Calu3 (cell line): ENCODE data around the gene RAC2. TPM values are rescaled to one million over a fixed set of nuclear protein-coding genes. Genes with fewer than 3 reads are reported as not detected.

ENCODE experiments used
- BruUV-seq: library from RNA; stranded (reverse); fragments of 400-500 nt; replicated peaks from 2 replicates; lab custom pipeline; 2021; lab: Mats Ljungman, UMichigan
- CTCF ChIA-PET: fragments of 300-600 bp; sonication (Branson Sonifier 250); formaldehyde crosslinking; loops from one replicate; lab custom pipeline; 2022; ENCODE audit warnings: antibody characterized with exemption; lab: Charles Lee
- DNase-seq: peaks from one replicate; pipeline ENCODE4 v3.0.0; 2022
- H3K27ac Mint-ChIP-seq: one replicate; pipeline ENCODE4 v1.8.0; 2022; ENCODE audit warnings: mixed read lengths; ENCODE audit not compliant: unreplicated experiment
- H3K27me3 Mint-ChIP-seq: one replicate; pipeline ENCODE4 v1.8.0; 2022; ENCODE audit warnings: mixed read lengths; ENCODE audit not compliant: unreplicated experiment
- H3K36me3 Mint-ChIP-seq: one replicate; pipeline ENCODE4 v1.8.0; 2022; ENCODE audit warnings: mild to moderate bottlenecking, moderate library complexity, mixed read lengths; ENCODE audit not compliant: insufficient read depth, unreplicated experiment
- H3K4me1 Mint-ChIP-seq: one replicate; pipeline ENCODE4 v1.8.0; 2022; ENCODE audit warnings: mild to moderate bottlenecking, low read depth, mixed read lengths; ENCODE audit not compliant: unreplicated experiment
- H3K4me3 Mint-ChIP-seq: one replicate; pipeline ENCODE4 v1.8.0; 2022; ENCODE audit warnings: mild to moderate bottlenecking, low read depth, moderate library complexity, mixed read lengths; ENCODE audit not compliant: unreplicated experiment
- H3K9me3 Mint-ChIP-seq: one replicate; pipeline ENCODE4 v1.8.0; 2022; ENCODE audit warnings: low read depth, mixed read lengths; ENCODE audit not compliant: unreplicated experiment
- intact Hi-C: fragments of 100-400 bp; cut with micrococcal nuclease; formaldehyde crosslinking; loops from one replicate; pipeline ENCODE4 v1.10.0; 2022; ENCODE audit not compliant: unreplicated experiment
- total RNA-seq: library from RNA; stranded (reverse); gene quantifications from 2 replicates; pipeline ENCODE4 v1.2.3, GENCODE V29; 2022
- TF ChIP-seq, protein P1 (sequence below): fragments of 200-600 bp; IDR thresholded peaks from one replicate; pipeline ENCODE4 v1.8.0; 2022; ENCODE audit warnings: antibody characterized with exemption; ENCODE audit not compliant: unreplicated experiment

The RAC2 gene
- total RNA-seq, 1 experiment from 2014 or later: 21.0 TPM

DNA sequence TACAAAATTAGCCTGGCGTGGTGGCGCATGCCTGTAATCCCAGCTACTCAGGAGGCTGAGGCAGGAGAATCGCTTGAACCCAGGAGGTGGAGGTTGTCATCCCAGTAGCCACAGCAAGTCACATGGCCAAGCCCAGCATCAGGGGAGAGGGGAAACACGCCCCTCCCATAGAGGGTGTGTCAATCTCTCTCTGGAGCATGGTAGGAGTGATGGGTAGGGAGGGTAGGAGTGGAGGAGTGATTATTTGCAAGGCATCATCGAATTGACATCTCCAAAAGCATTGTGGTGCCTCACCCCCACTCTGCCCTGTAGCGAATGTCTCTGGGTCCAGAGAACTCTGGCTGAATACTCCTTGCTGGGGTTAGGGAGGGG lies 25.7 kb downstream of the RAC2 start:
- TF ChIP-seq, protein P1, sequence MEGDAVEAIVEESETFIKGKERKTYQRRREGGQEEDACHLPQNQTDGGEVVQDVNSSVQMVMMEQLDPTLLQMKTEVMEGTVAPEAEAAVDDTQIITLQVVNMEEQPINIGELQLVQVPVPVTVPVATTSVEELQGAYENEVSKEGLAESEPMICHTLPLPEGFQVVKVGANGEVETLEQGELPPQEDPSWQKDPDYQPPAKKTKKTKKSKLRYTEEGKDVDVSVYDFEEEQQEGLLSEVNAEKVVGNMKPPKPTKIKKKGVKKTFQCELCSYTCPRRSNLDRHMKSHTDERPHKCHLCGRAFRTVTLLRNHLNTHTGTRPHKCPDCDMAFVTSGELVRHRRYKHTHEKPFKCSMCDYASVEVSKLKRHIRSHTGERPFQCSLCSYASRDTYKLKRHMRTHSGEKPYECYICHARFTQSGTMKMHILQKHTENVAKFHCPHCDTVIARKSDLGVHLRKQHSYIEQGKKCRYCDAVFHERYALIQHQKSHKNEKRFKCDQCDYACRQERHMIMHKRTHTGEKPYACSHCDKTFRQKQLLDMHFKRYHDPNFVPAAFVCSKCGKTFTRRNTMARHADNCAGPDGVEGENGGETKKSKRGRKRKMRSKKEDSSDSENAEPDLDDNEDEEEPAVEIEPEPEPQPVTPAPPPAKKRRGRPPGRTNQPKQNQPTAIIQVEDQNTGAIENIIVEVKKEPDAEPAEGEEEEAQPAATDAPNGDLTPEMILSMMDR: no peak
- Mint-ChIP-seq H3K36me3 (no peaks in the 10 kb centered on the region), H3K27ac (no peak overlapping the region), H3K4me1 (peaks cover 5% of the 10 kb centered on the region), H3K9me3 (no peaks in the 10 kb centered on the region), H3K4me3 (no peak overlapping the region), H3K27me3 (peaks cover 78% of the 10 kb centered on the region)
- CTCF ChIA-PET: no interaction called here
- intact Hi-C loops: no loop called here
- no peak for DNase-seq
- BruUV-seq: no TSS peak

- Mint-ChIP-seq H3K4me3 (no peak overlapping the region), H3K4me1 (peaks cover 5% of the 10 kb centered on the region), H3K27ac (no peak overlapping the region), H3K27me3 (peaks cover 96% of the 10 kb centered on the region), H3K36me3 (no peaks in the 10 kb centered on the region), H3K9me3 (no peaks in the 10 kb centered on the region)
- BruUV-seq: no TSS peak
- TF ChIP-seq, protein P1: no peak
- no peak for DNase-seq
- CTCF ChIA-PET: no interaction called here
- intact Hi-C loops: no loop called here
Measured at GRCh38 chr22:37215890-37216289, 28.2 kb downstream of the RAC2 start.

- Mint-ChIP-seq H3K27me3 (peaks cover 97% of the 10 kb centered on the region), H3K27ac (no peak overlapping the region), H3K36me3 (no peaks in the 10 kb centered on the region), H3K9me3 (no peaks in the 10 kb centered on the region), H3K4me3 (no peak overlapping the region), H3K4me1 (peaks cover 5% of the 10 kb centered on the region)
- intact Hi-C loops: no loop called here
- CTCF ChIA-PET: no interaction called here
- no TSS peak for BruUV-seq
- no peak for DNase-seq
- TF ChIP-seq, protein P1: no peak
Measured at GRCh38 chr22:37214731-37215030, 29.4 kb downstream of the RAC2 start.

- Mint-ChIP-seq H3K4me3 (no peak overlapping the region), H3K9me3 (no peaks in the 10 kb centered on the region), H3K4me1 (peaks cover 5% of the 10 kb centered on the region), H3K36me3 (no peaks in the 10 kb centered on the region), H3K27ac (no peak overlapping the region), H3K27me3 (peaks cover 91% of the 10 kb centered on the region)
- intact Hi-C loops: no loop called here
- TF ChIP-seq, protein P1: no peak
- CTCF ChIA-PET: no interaction called here
- DNase-seq: no peak
- no TSS peak for BruUV-seq
Measured at GRCh38 chr22:37213941-37214730, 29.9 kb downstream of the RAC2 start.
